ENCODE measurements around the gene PRRG2.

DNA sequence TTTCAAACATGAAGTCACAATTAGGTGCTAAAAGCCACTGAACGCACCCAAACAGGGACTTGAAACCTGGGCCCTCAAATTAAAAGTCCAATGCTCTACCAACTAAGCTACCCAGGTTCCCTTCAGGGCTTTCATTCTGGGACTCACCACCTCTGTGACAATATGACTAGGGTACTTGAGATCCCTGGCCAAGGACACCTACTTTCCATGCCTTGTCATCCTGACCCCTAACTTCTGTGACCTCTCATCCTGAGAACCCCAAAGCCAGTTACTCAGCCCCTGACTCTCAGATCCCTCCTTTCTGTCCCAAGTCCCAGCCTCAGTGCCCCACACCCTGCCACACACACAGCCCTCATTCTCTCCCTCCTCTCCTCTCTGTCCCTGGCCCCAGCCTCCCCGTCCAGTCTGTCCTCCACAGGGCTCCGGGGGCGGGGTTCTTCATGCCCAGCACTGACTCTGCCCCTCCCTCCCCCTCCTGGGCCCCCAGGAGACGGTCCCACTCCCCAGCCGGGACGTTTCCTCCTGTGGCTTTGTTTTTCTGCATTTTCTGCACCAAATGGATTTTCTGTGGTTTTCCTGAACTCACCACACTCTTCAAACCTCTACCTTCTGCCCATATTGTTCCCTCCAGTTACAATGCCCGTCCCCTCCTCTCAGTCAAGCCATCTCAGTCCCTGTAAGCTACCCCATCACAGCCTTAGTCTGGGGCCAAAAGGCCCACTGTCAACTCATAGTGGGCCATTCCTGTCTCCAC lies 46.3 kb upstream of the PRRG2 start:
- TF ChIP-seq POLR2A (IDR thresholded peaks at IDR 0.05) (no peak), EP300 (IDR thresholded peaks at IDR 0.05) (no peak), POLR2AphosphoS5 (IDR thresholded peaks at IDR 0.05) (no peak)
- TF ChIP-seq, protein P1, sequence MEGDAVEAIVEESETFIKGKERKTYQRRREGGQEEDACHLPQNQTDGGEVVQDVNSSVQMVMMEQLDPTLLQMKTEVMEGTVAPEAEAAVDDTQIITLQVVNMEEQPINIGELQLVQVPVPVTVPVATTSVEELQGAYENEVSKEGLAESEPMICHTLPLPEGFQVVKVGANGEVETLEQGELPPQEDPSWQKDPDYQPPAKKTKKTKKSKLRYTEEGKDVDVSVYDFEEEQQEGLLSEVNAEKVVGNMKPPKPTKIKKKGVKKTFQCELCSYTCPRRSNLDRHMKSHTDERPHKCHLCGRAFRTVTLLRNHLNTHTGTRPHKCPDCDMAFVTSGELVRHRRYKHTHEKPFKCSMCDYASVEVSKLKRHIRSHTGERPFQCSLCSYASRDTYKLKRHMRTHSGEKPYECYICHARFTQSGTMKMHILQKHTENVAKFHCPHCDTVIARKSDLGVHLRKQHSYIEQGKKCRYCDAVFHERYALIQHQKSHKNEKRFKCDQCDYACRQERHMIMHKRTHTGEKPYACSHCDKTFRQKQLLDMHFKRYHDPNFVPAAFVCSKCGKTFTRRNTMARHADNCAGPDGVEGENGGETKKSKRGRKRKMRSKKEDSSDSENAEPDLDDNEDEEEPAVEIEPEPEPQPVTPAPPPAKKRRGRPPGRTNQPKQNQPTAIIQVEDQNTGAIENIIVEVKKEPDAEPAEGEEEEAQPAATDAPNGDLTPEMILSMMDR (IDR thresholded peaks at IDR 0.05) = no peak
